CD4-positive, alpha-beta T cell treated with Interleukin-15 for 4 hours (primary cell): Measurements from ENCODE around the gene MALRD1.
"Not testable (repeated sequence)": the region's sequence is repeated elsewhere in the genome, so short reads cannot be mapped to it uniquely, and the experiment has no call there.

Source experiments
- DNase-seq: peaks from one replicate; pipeline ENCODE4 v3.0.0-alpha.2; 2020; ENCODE audit warnings: low spot score

The MALRD1 gene

GRCh38 chr10:19713800-19714525, 665.4 kb downstream of the MALRD1 start:
- DNase-seq: no peak

GRCh38 chr10:19719284-19719683, 670.7 kb downstream of the MALRD1 start:
- DNase-seq: no peak

GRCh38 chr10:19724287-19724686, 675.7 kb downstream of the MALRD1 start:
- no peak for DNase-seq

GRCh38 chr10:19728376-19728775, 679.8 kb downstream of the MALRD1 start:
- DNase-seq: no peak

- no peak for DNase-seq
These were observed 680.4 kb downstream of the MALRD1 start for GRCh38 chr10:19728964-19729363.

- no peak for DNase-seq
These were observed 681.7 kb downstream of the MALRD1 start for GRCh38 chr10:19730167-19730906.

- DNase-seq: no peak
These were observed 682.3 kb downstream of the MALRD1 start for GRCh38 chr10:19730907-19731217.

- no peak for DNase-seq
These were observed 683.0 kb downstream of the MALRD1 start for GRCh38 chr10:19731560-19731959.

GRCh38 chr10:19738440-19738839, 689.8 kb downstream of the MALRD1 start:
- DNase-seq: no peak

GRCh38 chr10:19739232-19739631, 690.6 kb downstream of the MALRD1 start:
- DNase-seq: not testable (repeated sequence)

- DNase-seq: not testable (repeated sequence)
These were observed 693.5 kb downstream of the MALRD1 start for GRCh38 chr10:19742144-19742543.

GRCh38 chr10:19745672-19746071, 697.1 kb downstream of the MALRD1 start:
- DNase-seq: no peak

- DNase-seq: no peak
These were observed 700.7 kb downstream of the MALRD1 start for GRCh38 chr10:19749185-19749729.

GRCh38 chr10:19750972-19751371, 702.4 kb downstream of the MALRD1 start:
- no peak for DNase-seq

GRCh38 chr10:19756919-19757318, 708.3 kb downstream of the MALRD1 start:
- DNase-seq: no peak

GRCh38 chr10:19762026-19762425, 713.4 kb downstream of the MALRD1 start:
- no peak for DNase-seq

GRCh38 chr10:19764111-19764510, 715.5 kb downstream of the MALRD1 start:
- DNase-seq: no peak

GRCh38 chr10:19767876-19768275, 719.3 kb downstream of the MALRD1 start:
- no peak for DNase-seq

- not testable (repeated sequence) for DNase-seq
These were observed 721.2 kb downstream of the MALRD1 start for GRCh38 chr10:19769826-19770225.

- DNase-seq: no peak
These were observed 724.4 kb downstream of the MALRD1 start for GRCh38 chr10:19772972-19773371.

GRCh38 chr10:19775296-19775695, 726.7 kb downstream of the MALRD1 start:
- DNase-seq: no peak

- no peak for DNase-seq
These were observed 729.2 kb downstream of the MALRD1 start for GRCh38 chr10:19777806-19778205.

GRCh38 chr10:19778996-19779395, 730.4 kb downstream of the MALRD1 start:
- DNase-seq: no peak
